Islet of Langerhans (tissue), 1 donor: ENCODE data around the gene DOCK3.
"Not testable (repeated sequence)": the region's sequence is repeated elsewhere in the genome, so short reads cannot be mapped to it uniquely, and the experiment has no call there.

Experiments
- FAIRE-seq: peaks from one replicate; lab custom pipeline; 2011; peaks lifted over from hg19 to GRCh38; lab: Jason Lieb, UNC

DOCK3 gene

DNA sequence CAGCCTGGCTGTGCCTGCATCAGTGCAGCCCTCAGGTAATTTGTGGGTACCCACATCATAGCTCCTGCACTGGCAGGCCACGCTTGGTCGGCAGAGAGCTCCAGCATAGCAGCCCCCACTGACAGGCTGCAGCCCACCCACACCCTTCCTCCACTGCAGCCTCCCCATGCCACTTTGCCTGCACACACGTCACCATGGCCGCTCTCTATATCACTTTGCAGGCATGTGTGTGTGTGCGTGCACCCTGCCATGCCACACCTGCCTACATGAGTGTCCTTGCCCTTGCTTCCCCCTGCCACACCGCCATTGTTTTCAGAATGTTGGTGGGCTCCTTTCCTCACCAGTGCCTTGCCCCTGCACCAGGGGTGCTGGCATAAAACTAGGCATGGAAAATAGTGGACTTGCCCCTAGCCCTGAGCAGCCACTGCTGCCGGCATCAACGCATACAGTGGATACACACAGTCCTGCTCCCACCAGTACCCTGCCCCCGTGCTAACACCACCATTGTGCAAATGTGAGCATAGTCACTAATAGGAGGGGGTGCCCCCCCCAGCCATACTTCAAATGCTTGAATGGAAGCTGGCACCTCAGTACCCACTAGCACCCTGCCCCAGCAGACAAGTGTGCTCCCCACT is 431.6 kb downstream of the DOCK3 start:
- no peak for FAIRE-seq

GRCh38 chr3:51110586-51110985 is 435.9 kb downstream of the DOCK3 start:
- FAIRE-seq = no peak

DNA sequence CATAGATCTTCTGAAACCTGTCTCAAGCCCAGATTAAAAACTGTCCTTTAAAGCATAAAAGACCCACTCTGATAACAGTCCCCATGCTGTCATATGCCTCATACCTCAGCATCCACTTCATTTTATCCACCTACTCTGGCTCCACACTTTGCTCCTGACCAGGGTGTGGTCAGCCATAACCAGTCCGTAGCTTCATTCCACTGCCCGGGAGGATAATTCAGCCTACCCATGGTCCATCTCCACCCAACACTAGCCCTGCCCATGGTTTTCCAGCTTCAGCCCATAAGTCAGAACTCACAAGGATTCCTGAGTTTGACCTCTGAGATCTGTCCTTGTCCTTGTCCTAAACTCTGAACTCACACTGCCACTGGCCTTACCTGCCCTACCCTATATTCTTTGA is 448.2 kb downstream of the DOCK3 start:
- no peak for FAIRE-seq

- FAIRE-seq = no peak
Observed at GRCh38 chr3:51123531-51123930, 448.8 kb downstream of the DOCK3 start.

DNA sequence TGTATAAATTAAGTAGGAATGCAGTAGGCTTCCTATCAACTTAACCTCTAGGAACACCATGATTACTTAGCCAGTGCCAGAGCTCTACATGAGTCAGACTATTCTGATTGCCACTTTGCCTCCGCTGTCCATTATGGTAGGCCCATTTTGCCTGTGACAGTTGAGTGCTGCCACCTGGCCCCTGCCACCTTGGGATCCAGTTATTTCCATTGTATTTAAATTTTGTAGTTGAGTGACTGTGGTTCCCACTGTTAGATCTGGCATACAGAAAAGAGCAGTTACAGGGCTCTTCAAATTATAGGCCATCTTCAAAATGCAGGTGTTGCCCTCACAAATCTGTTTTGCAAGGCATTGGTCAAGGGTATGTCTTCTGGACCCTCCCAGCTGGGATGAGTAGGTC is 456.9 kb downstream of the DOCK3 start:
- FAIRE-seq = not testable (repeated sequence)

- FAIRE-seq = no peak
Observed at GRCh38 chr3:51137715-51138114, 463.0 kb downstream of the DOCK3 start.

DNA sequence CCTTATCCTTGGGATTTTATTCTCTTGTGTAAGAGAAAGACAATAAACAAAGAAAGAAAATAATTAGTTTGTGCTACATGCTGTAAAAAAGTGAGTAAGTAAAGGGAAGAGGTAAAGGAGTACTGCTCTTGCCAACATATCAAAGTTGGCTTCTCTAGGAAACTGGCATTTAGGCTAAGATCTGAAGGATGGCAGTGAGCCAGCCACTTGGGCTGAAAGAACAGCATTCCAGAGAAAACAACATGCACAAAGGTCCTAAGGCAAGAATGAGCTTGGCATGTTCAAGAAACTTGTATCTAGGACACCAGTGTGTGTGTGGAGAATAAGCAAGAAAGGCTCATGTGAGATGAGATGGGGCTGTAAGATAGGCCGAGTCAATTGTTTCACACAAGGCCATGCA is 464.9 kb downstream of the DOCK3 start:
- no peak for FAIRE-seq

GRCh38 chr3:51141573-51141972 is 466.8 kb downstream of the DOCK3 start:
- no peak for FAIRE-seq

DNA sequence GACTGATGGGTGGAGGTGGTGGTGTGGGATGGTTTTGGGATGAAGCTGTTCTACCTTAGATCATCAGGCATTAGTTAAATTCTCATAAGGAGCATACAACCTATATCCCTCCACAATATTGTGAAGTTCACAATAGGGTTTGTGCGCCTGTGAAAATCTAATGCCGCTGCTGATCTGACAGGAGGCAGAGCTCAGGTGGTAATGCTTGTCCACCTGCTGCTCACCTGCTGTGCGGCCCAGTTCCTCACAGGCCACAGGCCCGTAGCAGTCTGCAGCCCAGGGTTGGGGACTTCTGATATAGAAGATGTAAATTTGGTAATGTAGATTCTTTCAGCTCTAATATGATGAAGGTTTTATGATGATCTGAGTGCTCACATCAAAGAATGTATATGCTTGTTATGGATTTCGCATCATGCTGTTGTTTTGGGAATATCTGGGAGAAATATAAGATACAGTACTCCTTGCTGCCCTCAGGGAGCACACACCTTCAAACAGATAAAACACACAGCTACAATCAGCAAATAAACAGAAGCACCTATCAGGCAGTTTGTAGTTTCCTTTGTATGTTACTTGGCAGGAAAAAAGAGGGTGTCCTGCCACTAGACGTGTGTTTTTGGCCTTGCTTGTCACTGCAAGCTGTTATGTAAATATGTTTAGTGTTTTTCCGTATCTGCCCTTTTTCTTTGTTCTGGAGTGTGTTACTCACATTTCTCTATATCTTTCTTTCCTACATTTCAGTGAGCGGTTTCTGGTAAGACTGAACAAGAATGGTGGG is 471.3 kb downstream of the DOCK3 start:
- no peak for FAIRE-seq

DNA sequence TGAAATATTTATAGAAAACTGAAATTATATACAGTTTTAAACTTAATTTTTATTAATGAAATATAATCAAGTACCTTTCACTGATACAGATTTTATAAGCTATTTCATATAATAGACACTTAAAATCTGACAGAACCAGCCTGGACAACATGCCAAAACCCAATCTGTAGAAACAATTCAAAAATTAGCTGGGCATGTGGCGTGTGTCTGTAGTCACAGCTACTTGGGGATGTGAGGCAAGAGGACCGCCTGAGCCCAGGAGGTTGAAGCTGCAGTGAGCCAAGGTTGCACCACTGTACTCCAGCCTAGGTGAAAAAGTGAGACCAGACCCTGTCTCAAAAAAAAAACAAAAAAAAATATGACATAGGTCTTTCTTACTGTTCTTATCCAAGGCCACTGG is 472.1 kb downstream of the DOCK3 start:
- no peak for FAIRE-seq

- FAIRE-seq = no peak
Observed at GRCh38 chr3:51156147-51156546, 481.4 kb downstream of the DOCK3 start.

GRCh38 chr3:51163051-51163450 is 488.3 kb downstream of the DOCK3 start:
- no peak for FAIRE-seq

GRCh38 chr3:51173518-51174271 is 499.0 kb downstream of the DOCK3 start:
- FAIRE-seq = peak; percentile 56

GRCh38 chr3:51176923-51177322 is 502.2 kb downstream of the DOCK3 start:
- no peak for FAIRE-seq

DNA sequence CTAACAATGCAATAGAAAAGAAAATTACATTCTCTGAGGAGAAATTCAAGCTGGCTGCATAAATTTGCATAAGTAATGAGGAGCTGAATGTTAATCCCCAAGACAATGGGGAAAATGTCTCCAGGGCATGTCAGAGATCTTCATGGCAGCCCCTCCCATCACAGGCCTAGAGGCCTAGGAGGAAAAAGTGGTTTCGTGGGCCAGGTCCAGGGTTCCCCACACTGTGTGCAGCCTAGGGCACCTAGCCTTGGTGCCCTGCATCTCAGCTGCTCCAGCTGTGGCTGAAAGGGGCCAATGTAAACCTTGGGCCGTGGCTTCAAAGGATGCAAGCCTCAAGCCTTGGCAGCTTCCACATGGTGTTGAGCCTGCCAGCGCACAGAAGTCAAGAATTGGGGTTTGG is 511.7 kb downstream of the DOCK3 start:
- FAIRE-seq = not testable (repeated sequence)

DNA sequence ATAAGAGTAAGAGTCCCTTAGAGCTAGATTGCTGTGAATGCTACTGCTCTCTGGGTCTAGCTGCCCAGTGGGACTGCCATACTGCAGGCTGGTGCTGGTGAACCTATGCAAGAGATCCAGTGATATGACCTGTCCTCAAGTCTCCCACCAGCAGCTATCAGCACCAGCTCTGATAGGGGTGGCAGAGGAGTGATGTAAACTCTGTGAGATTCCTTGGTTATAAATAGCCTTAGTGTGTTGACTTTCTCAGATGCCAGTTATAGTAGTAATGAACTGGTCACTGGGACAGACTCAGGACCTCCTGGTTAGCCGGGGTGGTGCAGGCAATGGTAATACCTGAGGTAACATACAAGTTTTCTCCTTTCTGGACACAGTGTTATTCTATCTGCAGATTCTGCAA is 515.5 kb downstream of the DOCK3 start:
- FAIRE-seq = no peak

- FAIRE-seq = no peak
Observed at GRCh38 chr3:51190827-51191226, 516.1 kb downstream of the DOCK3 start.

- no peak for FAIRE-seq
Observed at GRCh38 chr3:51191768-51192167, 517.0 kb downstream of the DOCK3 start.

- no peak for FAIRE-seq
Observed at GRCh38 chr3:51198477-51198876, 523.8 kb downstream of the DOCK3 start.

DNA sequence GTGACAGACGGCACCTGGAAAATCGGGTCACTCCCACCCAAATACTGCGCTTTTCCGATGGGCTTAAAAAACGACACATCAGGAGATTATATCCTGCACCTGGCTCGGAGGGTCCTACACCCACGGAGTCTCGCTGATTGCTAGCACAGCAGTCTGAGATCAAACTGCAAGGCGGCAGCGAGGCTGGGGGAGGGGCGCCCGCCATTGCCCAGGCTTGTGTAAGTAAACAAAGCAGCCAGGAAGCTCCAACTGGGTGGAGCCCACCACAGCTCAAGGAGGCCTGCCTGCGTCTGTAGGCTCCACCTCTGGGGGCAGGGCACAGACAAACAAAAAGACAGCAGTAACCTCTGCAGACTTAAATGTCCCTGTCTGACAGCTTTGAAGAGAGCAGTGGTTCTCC is 524.6 kb downstream of the DOCK3 start:
- FAIRE-seq = not testable (repeated sequence)

- no peak for FAIRE-seq
Observed at GRCh38 chr3:51216291-51216690, 541.6 kb downstream of the DOCK3 start.

GRCh38 chr3:51221959-51222358 is 547.2 kb downstream of the DOCK3 start:
- no peak for FAIRE-seq

DNA sequence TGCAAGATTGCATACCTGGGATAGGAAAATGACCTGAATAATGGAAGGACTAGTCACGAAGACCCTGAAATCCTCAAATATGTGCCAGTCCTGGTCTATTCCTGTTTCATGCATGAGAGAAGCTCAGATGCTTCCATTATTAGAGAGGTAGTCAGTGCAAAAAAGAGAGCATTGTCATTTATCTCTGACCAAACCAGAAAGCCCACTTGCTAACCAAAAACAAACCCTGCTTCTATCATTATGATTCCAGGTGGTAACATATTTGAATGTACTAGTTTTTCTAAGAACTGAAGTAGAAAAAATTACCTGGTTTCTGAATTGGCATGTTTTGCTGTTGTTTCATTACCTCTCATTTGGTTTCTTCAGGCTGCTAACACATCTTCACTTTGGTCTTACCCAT is 549.6 kb downstream of the DOCK3 start:
- no peak for FAIRE-seq
